Neural cell (in vitro differentiated cells): Measurements from ENCODE around the gene BLOC1S3.

Experiments
- EP300 ChIP-seq: fragments of 450-650 bp; conservative IDR thresholded peaks from 2 replicates; pipeline ENCODE4 v1.6.1; 2014; ENCODE audit warnings: antibody characterized with exemption, mild to moderate bottlenecking, moderate library complexity; ENCODE audit not compliant: poor library complexity, severe bottlenecking
- EZH2 ChIP-seq: fragments of 200-600, 300-800 bp; shearing (Covaris generic), sonication (generic); IDR thresholded peaks from 2 replicates; pipeline ENCODE4 v1.6.1; 2014; ENCODE audit warnings: antibody characterized with exemption, low read length, borderline replicate concordance, mild to moderate bottlenecking; ENCODE audit not compliant: insufficient read depth, poor library complexity, severe bottlenecking
- MXI1 ChIP-seq: fragments of 450-650 bp; conservative IDR thresholded peaks from 2 replicates; pipeline ENCODE4 v1.6.1; 2014; ENCODE audit warnings: antibody characterized with exemption, mild to moderate bottlenecking; ENCODE audit not compliant: poor library complexity, severe bottlenecking
- POLR2AphosphoS5 ChIP-seq: IDR thresholded peaks from 2 replicates; pipeline ENCODE4 v1.6.1; 2012
- RAD21 ChIP-seq: fragments of 450-650 bp; conservative IDR thresholded peaks from 2 replicates; pipeline ENCODE4 v1.6.1; 2014; ENCODE audit warnings: antibody characterized with exemption, mild to moderate bottlenecking, moderate library complexity
- SMC3 ChIP-seq: fragments of 450-650 bp; conservative IDR thresholded peaks from 2 replicates; pipeline ENCODE4 v1.6.1; 2014; ENCODE audit warnings: antibody characterized with exemption, mild to moderate bottlenecking, moderate library complexity; ENCODE audit not compliant: poor library complexity
- TAF1 ChIP-seq: IDR thresholded peaks from 2 replicates; pipeline ENCODE4 v1.6.1; 2012; ENCODE audit warnings: low read depth
- TF ChIP-seq, protein P1 (sequence below): fragments of 450-650 bp; IDR thresholded peaks from 2 replicates; pipeline ENCODE4 v1.5.1; 2014; ENCODE audit warnings: antibody characterized with exemption, mild to moderate bottlenecking, moderate library complexity; ENCODE audit not compliant: poor library complexity, severe bottlenecking
- TF ChIP-seq, protein P2 (sequence below): IDR thresholded peaks from 2 replicates; pipeline ENCODE4 v1.6.1; 2012; ENCODE audit warnings: borderline replicate concordance

DNA sequence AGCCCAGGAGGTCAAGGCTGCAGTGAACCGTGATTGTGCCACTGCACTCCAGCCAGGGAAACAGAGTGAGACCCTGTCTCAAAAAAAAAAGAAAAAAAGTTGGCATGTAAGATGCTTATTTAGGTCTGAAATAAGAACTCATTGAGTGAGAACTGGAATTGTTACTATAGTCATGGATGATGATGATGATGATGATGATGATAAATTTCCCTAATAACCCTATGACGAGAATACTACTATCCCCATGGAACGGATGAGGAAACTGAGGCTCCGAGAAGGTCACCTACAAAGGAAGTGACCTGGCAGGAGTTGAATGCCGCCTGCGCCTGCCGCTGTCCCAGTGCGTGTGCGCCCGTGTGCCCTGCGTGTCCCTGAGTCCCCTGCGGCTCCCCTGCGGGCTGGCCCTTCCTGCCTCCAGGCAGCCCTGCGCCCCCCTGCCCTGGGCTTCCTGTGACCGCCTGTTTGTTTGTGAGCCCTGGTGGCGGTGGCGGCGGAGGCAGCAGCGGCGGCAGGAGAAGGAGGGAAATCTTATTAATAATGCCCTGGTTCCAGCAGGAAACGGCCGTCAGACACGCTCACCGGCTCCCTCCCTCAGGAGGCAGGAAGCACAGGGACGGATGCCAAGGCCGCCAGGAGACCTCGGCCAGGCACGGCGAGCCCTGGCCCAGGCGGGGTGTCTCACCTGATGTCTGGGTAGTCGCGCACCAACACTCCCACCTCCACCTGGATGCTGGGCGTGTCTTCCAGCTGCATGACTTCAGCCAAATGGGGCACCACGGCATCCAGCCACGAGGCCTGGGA, 37.0 kb downstream of the BLOC1S3 start:
- TF ChIP-seq, protein P1, sequence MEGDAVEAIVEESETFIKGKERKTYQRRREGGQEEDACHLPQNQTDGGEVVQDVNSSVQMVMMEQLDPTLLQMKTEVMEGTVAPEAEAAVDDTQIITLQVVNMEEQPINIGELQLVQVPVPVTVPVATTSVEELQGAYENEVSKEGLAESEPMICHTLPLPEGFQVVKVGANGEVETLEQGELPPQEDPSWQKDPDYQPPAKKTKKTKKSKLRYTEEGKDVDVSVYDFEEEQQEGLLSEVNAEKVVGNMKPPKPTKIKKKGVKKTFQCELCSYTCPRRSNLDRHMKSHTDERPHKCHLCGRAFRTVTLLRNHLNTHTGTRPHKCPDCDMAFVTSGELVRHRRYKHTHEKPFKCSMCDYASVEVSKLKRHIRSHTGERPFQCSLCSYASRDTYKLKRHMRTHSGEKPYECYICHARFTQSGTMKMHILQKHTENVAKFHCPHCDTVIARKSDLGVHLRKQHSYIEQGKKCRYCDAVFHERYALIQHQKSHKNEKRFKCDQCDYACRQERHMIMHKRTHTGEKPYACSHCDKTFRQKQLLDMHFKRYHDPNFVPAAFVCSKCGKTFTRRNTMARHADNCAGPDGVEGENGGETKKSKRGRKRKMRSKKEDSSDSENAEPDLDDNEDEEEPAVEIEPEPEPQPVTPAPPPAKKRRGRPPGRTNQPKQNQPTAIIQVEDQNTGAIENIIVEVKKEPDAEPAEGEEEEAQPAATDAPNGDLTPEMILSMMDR = no peak
- TF ChIP-seq EZH2 = no peak
- no peak for TF ChIP-seq TAF1
- no peak for TF ChIP-seq POLR2AphosphoS5
- TF ChIP-seq, protein P2, sequence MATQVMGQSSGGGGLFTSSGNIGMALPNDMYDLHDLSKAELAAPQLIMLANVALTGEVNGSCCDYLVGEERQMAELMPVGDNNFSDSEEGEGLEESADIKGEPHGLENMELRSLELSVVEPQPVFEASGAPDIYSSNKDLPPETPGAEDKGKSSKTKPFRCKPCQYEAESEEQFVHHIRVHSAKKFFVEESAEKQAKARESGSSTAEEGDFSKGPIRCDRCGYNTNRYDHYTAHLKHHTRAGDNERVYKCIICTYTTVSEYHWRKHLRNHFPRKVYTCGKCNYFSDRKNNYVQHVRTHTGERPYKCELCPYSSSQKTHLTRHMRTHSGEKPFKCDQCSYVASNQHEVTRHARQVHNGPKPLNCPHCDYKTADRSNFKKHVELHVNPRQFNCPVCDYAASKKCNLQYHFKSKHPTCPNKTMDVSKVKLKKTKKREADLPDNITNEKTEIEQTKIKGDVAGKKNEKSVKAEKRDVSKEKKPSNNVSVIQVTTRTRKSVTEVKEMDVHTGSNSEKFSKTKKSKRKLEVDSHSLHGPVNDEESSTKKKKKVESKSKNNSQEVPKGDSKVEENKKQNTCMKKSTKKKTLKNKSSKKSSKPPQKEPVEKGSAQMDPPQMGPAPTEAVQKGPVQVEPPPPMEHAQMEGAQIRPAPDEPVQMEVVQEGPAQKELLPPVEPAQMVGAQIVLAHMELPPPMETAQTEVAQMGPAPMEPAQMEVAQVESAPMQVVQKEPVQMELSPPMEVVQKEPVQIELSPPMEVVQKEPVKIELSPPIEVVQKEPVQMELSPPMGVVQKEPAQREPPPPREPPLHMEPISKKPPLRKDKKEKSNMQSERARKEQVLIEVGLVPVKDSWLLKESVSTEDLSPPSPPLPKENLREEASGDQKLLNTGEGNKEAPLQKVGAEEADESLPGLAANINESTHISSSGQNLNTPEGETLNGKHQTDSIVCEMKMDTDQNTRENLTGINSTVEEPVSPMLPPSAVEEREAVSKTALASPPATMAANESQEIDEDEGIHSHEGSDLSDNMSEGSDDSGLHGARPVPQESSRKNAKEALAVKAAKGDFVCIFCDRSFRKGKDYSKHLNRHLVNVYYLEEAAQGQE = no peak
- TF ChIP-seq EP300 = no peak
- TF ChIP-seq MXI1 = no peak
- TF ChIP-seq RAD21 = no peak
- no peak for TF ChIP-seq SMC3
